ENCODE measurements around the gene TJP2. TPM values are rescaled to one million over a fixed set of nuclear protein-coding genes. Genes with fewer than 3 reads are reported as not detected.

Gene TJP2
- total RNA-seq, 3 donors from 2014 or later (not counting 1 experiment from before 2014, with no cell fraction given) = 6.8 to 10.0 (median 9.6) TPM

DNA sequence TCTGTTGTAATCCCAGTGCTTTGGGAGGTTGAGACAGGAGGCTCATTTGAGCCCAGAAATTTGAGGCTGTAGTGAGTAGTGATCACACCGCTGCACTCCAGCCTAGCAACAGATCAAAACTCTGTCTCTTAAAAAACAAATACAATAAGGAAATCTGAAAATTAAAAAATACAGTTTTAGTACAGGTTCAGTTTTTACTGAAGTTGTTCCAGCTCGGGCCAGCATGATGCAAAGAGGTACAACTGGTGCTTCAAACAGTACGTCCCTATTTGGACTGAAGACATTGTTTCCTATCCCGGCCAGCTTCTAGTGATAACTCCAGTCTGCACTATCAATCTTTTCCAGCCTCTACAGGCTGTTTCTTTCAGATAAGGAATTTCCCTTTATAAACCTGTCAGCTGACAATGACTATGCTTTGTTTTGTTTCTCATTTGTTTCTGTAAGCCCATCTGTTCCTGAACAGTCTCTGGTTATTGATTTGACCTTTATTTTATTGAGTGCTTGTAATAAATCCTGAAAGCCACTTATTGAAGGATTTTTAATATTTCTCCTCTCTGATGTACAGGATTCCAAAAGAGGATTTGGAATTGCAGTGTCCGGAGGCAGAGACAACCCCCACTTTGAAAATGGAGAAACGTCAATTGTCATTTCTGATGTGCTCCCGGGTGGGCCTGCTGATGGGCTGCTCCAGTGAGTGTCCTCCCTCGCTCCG lies 41.9 kb downstream of the TJP2 start:
- TF ChIP-seq, protein P1, sequence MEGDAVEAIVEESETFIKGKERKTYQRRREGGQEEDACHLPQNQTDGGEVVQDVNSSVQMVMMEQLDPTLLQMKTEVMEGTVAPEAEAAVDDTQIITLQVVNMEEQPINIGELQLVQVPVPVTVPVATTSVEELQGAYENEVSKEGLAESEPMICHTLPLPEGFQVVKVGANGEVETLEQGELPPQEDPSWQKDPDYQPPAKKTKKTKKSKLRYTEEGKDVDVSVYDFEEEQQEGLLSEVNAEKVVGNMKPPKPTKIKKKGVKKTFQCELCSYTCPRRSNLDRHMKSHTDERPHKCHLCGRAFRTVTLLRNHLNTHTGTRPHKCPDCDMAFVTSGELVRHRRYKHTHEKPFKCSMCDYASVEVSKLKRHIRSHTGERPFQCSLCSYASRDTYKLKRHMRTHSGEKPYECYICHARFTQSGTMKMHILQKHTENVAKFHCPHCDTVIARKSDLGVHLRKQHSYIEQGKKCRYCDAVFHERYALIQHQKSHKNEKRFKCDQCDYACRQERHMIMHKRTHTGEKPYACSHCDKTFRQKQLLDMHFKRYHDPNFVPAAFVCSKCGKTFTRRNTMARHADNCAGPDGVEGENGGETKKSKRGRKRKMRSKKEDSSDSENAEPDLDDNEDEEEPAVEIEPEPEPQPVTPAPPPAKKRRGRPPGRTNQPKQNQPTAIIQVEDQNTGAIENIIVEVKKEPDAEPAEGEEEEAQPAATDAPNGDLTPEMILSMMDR (IDR thresholded peaks at IDR 0.05) = no peak
- H3K4me3 ChIP-seq (ENCODE audit: low read length) = no peak overlapping the region
- Mint-ChIP-seq H3K4me3 (no peak overlapping the region), H3K9me3 (no peaks in the 10 kb centered on the region), H3K27ac (no peak overlapping the region), H3K36me3 (no peaks in the 10 kb centered on the region), H3K27me3 (ENCODE audit: low read depth in 2 of 2) (no peaks in the 10 kb centered on the region), H3K4me1 (no peaks in the 10 kb centered on the region)
- ATAC-seq = no peak
- no peak for DNase-seq
- H3K27ac ChIP-seq (ENCODE audit: low read length) = no peak overlapping the region
- H3K4me1 ChIP-seq (ENCODE audit: control insufficient read depth, insufficient read depth, low read length) = no peaks in the 10 kb centered on the region
- H3K9me3 ChIP-seq (ENCODE audit: control insufficient read depth, insufficient read depth, low read length) = no peaks in the 10 kb centered on the region
- WGBS (ENCODE audit: insufficient coverage) = 76% methylated on average over 6 of the region's 9 CpGs
- H3K36me3 ChIP-seq (ENCODE audit: control insufficient read depth, insufficient read depth, low read length) = no peaks in the 10 kb centered on the region
- no peaks in the 10 kb centered on the region for H3K27me3 ChIP-seq (ENCODE audit: control insufficient read depth, insufficient read depth, low read length)
- intact Hi-C loops (cut with micrococcal nuclease) = no loop called here

DNA sequence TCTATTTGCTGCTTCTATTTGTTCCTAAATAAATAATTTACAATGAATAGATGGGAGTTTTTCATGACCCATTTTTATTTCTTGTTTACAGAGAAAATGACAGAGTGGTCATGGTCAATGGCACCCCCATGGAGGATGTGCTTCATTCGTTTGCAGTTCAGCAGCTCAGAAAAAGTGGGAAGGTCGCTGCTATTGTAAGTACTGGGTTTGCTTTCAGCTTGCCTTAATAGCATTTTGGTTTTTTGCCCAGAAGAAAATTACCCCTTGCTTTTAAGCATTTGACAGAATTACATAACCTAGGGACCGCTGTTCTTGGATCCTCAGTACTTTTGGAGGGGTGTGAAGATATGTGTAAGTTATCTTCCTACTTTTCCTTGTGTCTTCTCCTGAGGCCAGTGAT lies 44.1 kb downstream of the TJP2 start:
- no peak for DNase-seq
- Mint-ChIP-seq H3K36me3 (no peaks in the 10 kb centered on the region), H3K9me3 (no peaks in the 10 kb centered on the region), H3K27ac (no peak overlapping the region), H3K27me3 (ENCODE audit: low read depth in 2 of 2) (no peaks in the 10 kb centered on the region), H3K4me1 (no peaks in the 10 kb centered on the region), H3K4me3 (no peak overlapping the region)
- ATAC-seq = no peak
- no peaks in the 10 kb centered on the region for H3K9me3 ChIP-seq (ENCODE audit: control insufficient read depth, insufficient read depth, low read length)
- H3K4me3 ChIP-seq (ENCODE audit: low read length) = no peak overlapping the region
- 91% methylated on average over 3 of the region's 3 CpGs for WGBS (ENCODE audit: insufficient coverage)
- H3K36me3 ChIP-seq (ENCODE audit: control insufficient read depth, insufficient read depth, low read length) = no peaks in the 10 kb centered on the region
- H3K27me3 ChIP-seq (ENCODE audit: control insufficient read depth, insufficient read depth, low read length) = no peaks in the 10 kb centered on the region
- intact Hi-C loops (cut with micrococcal nuclease) = no loop called here
- TF ChIP-seq, protein P1 (IDR thresholded peaks at IDR 0.05) = no peak
- H3K27ac ChIP-seq (ENCODE audit: low read length) = no peak overlapping the region
- no peaks in the 10 kb centered on the region for H3K4me1 ChIP-seq (ENCODE audit: control insufficient read depth, insufficient read depth, low read length)

DNA sequence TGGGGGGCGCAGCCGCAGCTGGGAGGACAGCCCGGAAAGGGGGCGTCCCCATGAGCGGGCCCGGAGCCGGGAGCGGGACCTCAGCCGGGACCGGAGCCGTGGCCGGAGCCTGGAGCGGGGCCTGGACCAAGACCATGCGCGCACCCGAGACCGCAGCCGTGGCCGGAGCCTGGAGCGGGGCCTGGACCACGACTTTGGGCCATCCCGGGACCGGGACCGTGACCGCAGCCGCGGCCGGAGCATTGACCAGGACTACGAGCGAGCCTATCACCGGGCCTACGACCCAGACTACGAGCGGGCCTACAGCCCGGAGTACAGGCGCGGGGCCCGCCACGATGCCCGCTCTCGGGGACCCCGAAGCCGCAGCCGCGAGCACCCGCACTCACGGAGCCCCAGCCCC lies 47.0 kb downstream of the TJP2 start:
- intact Hi-C loops (cut with micrococcal nuclease) = no loop called here
- Mint-ChIP-seq H3K27me3 (ENCODE audit: low read depth in 2 of 2) (no peaks in the 10 kb centered on the region), H3K36me3 (no peaks in the 10 kb centered on the region), H3K27ac (no peak overlapping the region), H3K4me3 (no peak overlapping the region), H3K4me1 (no peaks in the 10 kb centered on the region), H3K9me3 (no peaks in the 10 kb centered on the region)
- 99% methylated on average over 47 of the region's 47 CpGs for WGBS (ENCODE audit: insufficient coverage)
- TF ChIP-seq, protein P1 (IDR thresholded peaks at IDR 0.05) = no peak
- no peak overlapping the region for H3K4me3 ChIP-seq (ENCODE audit: low read length)
- no peaks in the 10 kb centered on the region for H3K36me3 ChIP-seq (ENCODE audit: control insufficient read depth, insufficient read depth, low read length)
- no peaks in the 10 kb centered on the region for H3K4me1 ChIP-seq (ENCODE audit: control insufficient read depth, insufficient read depth, low read length)
- ATAC-seq (no peak), DNase-seq (no peak)
- H3K9me3 ChIP-seq (ENCODE audit: control insufficient read depth, insufficient read depth, low read length) = no peaks in the 10 kb centered on the region
- H3K27me3 ChIP-seq (ENCODE audit: control insufficient read depth, insufficient read depth, low read length) = no peaks in the 10 kb centered on the region
- H3K27ac ChIP-seq (ENCODE audit: low read length) = no peak overlapping the region

DNA sequence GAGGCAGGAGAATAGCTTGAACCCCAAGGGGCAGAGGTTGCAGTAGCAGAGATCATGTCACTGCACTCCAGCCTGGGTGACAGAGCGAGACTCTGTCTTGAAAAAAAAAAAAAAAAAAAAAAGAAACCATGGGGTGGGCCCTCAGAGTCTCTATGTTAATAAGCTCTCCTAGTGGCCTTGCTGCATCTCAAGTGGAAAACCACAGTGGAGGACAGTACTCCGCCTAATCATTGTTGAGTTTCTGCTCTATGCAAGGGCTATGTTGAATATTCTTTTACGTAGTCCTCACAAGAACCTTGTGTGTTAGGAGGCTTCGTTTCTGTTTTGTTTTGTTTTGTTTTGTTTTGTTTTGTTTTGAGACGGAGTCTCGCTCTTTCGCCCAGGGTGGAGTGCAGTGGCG lies 48.9 kb downstream of the TJP2 start:
- WGBS (ENCODE audit: insufficient coverage) = 96% methylated on average over 8 of the region's 8 CpGs
- intact Hi-C loops (cut with micrococcal nuclease) = no loop called here
- Histone ChIP-seq H3K27ac (ENCODE audit: low read length) (no peak overlapping the region), H3K36me3 (ENCODE audit: control insufficient read depth, insufficient read depth, low read length) (no peaks in the 10 kb centered on the region), H3K4me3 (ENCODE audit: low read length) (no peak overlapping the region), H3K4me1 (ENCODE audit: control insufficient read depth, insufficient read depth, low read length) (no peaks in the 10 kb centered on the region), H3K9me3 (ENCODE audit: control insufficient read depth, insufficient read depth, low read length) (no peaks in the 10 kb centered on the region), H3K27me3 (ENCODE audit: control insufficient read depth, insufficient read depth, low read length) (no peaks in the 10 kb centered on the region)
- DNase-seq = no peak
- Mint-ChIP-seq H3K27me3 (ENCODE audit: low read depth in 2 of 2) (no peaks in the 10 kb centered on the region), H3K36me3 (no peaks in the 10 kb centered on the region), H3K27ac (no peak overlapping the region), H3K9me3 (no peaks in the 10 kb centered on the region), H3K4me3 (no peak overlapping the region), H3K4me1 (no peaks in the 10 kb centered on the region)
- no peak for ATAC-seq
- TF ChIP-seq, protein P1 (IDR thresholded peaks at IDR 0.05) = no peak
